K562 (cell line): ENCODE results near the gene TTC23L. TPM values are rescaled to one million over a fixed set of nuclear protein-coding genes. Genes with fewer than 3 reads are reported as not detected.

ENCODE experiments used
- PRPF4 ChIP-seq: fragments of 200-400 bp; formaldehyde crosslinking; IDR thresholded peaks from one replicate; pipeline ENCODE4 v1.6.1; 2017; ENCODE audit warnings: low read length, low read depth, mild to moderate bottlenecking; ENCODE audit not compliant: insufficient read depth, poor library complexity, severe bottlenecking
- TSC22D4 ChIP-seq: fragments of 450-650 bp; IDR thresholded peaks from 2 replicates; pipeline ENCODE4 v1.6.1; 2016; ENCODE audit warnings: missing genetic modification characterization, missing biosample characterization, control low read depth
- ZNF778 ChIP-seq: fragments of 450-650 bp; formaldehyde crosslinking; IDR thresholded peaks from 2 replicates; pipeline ENCODE4 v1.4.0; 2020; ENCODE audit warnings: mild to moderate bottlenecking, moderate library complexity
- polyA plus RNA-seq, 8 experiments: library from polyadenylated mRNA; depleted of rRNA in 4 of 8; stranded (reverse) in 5 of 8; unstranded in 3 of 8; fragments of >200 nt; fragmentation: Nextera tagmentation in 2 of 8; fragmentation: Illumina TruSeq in 1 of 8; extraction: Ambion mirVana in 2 of 8; extraction: Trizol in 1 of 8; gene quantifications; 2 replicates each; pipeline versions ENCODE4 v1.2.1 to v1.2.3, GENCODE V29; 2011 to 2014; ENCODE audit warnings: inconsistent platforms in 1 of 8, missing spikeins in 1 of 8
- total RNA-seq, 7 experiments: library from RNA; depleted of rRNA in 6 of 7; stranded (reverse); fragments of >200 nt in 6 of 7; fragmentation: Illumina TruSeq in 2 of 7; extraction: Trizol in 2 of 7; gene quantifications; 2 replicates each; pipeline versions ENCODE4 v1.2.1 to v1.2.3, GENCODE V29; 2011 to 2021; ENCODE audit warnings: low replicate concordance in 1 of 7
- TF ChIP-seq, protein P1 (sequence below): sonication (generic); formaldehyde crosslinking; IDR thresholded peaks from 2 replicates; pipeline ENCODE4 v1.8.1; 2023; ENCODE audit warnings: missing genetic modification reagents, mild to moderate bottlenecking, borderline replicate concordance

The TTC23L gene
- total and polyA plus RNA-seq, 9 of the 15 experiments (the other 6 are each of a cell fraction or from before 2014, with no cell fraction given): 0.03 to 0.32 (median 0.14) TPM; not detected in 2

DNA sequence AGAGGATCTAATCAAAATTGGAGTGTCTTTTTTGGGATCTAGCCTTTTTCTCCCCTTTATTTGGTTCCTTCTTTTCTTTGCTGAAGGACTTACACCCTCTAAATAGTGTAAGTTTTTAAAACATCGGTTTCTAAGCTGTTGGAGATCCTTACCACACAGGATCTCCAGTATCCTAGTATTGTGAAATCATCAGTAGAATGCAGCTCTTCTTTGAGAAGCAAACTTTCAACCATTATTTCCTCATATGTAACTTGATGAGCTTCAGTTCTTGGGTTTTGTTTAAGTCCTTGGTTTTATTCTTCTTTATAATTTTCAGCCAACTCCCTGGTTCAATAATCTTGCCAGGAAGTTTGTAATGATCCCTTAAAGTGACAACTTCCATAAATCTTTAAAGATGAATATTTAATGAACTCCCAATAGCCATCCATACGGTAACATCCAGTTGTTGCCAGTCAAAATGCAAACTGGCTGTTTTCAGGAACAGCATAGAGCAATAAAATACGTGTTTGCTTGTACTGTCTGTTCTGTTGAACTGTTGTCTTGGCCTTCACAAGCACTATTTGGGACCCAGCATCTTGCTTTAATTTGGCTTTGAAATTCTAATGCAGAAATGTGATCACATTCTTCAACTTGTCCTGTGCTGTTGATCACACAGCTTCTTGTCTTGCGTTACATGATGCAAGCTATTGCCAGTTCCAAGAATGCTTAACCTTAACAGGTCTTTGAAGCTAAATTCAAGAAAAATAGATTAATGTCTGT, 34.8 kb upstream of the TTC23L start (continued):
- TF ChIP-seq, protein P1, sequence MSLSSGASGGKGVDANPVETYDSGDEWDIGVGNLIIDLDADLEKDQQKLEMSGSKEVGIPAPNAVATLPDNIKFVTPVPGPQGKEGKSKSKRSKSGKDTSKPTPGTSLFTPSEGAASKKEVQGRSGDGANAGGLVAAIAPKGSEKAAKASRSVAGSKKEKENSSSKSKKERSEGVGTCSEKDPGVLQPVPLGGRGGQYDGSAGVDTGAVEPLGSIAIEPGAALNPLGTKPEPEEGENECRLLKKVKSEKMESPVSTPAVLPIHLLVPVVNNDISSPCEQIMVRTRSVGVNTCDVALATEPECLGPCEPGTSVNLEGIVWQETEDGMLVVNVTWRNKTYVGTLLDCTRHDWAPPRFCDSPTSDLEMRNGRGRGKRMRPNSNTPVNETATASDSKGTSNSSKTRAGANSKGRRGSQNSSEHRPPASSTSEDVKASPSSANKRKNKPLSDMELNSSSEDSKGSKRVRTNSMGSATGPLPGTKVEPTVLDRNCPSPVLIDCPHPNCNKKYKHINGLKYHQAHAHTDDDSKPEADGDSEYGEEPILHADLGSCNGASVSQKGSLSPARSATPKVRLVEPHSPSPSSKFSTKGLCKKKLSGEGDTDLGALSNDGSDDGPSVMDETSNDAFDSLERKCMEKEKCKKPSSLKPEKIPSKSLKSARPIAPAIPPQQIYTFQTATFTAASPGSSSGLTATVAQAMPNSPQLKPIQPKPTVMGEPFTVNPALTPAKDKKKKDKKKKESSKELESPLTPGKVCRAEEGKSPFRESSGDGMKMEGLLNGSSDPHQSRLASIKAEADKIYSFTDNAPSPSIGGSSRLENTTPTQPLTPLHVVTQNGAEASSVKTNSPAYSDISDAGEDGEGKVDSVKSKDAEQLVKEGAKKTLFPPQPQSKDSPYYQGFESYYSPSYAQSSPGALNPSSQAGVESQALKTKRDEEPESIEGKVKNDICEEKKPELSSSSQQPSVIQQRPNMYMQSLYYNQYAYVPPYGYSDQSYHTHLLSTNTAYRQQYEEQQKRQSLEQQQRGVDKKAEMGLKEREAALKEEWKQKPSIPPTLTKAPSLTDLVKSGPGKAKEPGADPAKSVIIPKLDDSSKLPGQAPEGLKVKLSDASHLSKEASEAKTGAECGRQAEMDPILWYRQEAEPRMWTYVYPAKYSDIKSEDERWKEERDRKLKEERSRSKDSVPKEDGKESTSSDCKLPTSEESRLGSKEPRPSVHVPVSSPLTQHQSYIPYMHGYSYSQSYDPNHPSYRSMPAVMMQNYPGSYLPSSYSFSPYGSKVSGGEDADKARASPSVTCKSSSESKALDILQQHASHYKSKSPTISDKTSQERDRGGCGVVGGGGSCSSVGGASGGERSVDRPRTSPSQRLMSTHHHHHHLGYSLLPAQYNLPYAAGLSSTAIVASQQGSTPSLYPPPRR (CRISPR knock-in tag): no peak
- TF ChIP-seq TSC22D4 (tag) (no peak), ZNF778 (CRISPR knock-in tag) (no peak), PRPF4 (no peak)
